Activated effector memory CD4-positive, alpha-beta T cell treated with Interleukin-2 at 50 U/mL for 16 hours (primary cell): ENCODE results near the gene MRGPRX3.
A peak's percentile ranks its signal among the peaks of the same experiment; 100 is the strongest.
"Not testable (repeated sequence)": the region's sequence is repeated elsewhere in the genome, so short reads cannot be mapped to it uniquely, and the experiment has no call there.

ENCODE experiments used
- DNase-seq: peaks from one replicate; pipeline ENCODE4 v3.0.0-alpha.2; 2020

MRGPRX3 gene

DNA sequence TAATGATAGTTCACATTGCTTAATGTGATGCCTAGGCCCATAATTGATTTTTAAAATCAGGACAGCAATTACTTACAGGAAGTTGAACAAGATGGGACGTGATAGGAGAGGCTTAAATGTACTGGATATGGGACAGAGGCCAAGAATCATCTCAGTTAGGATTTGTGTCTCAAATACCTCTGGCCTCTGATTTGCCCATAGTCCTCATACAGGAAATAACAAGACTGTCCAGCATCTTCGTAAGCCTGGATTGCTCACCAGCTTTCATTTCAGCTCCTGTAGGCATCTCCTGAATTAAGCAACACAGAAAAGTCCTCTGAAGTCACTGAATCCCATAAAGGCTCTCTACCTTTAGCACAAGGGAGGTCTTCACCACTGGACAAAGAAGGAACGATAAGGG, at the start of gene MRGPRX3:
Gene MRGPRX3 (plus strand): TSS at position 231 of the 400 bp plus-strand sequence. CDS start 4,632 bp downstream, outside the sequence.
- DNase-seq = no peak

GRCh38 chr11:18088366-18088765, 44.0 kb upstream of the MRGPRX3 start:
- DNase-seq = no peak

- DNase-seq = no peak
Measured at GRCh38 chr11:18088966-18089365, 43.4 kb upstream of the MRGPRX3 start.

GRCh38 chr11:18091731-18092130, 40.6 kb upstream of the MRGPRX3 start:
- DNase-seq = no peak

DNA sequence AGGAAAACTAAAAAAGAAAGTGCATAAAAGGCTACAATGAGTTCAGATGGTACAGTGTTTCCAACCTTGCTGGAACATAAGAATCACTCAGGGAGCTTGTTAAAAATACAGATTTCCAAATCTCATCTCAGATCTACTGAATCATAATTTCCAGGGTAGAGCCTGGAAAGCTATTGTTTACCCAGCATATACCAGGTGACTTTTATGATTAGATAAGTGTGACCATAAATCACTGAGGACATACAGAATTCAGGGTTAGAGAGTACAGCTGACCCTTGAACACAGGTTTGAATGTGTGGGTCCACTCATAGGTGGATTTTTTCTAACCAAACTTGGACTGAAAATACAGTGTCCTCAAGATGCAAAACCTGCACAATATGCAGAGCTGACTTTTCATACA, 38.4 kb upstream of the MRGPRX3 start:
- DNase-seq = no peak

DNA sequence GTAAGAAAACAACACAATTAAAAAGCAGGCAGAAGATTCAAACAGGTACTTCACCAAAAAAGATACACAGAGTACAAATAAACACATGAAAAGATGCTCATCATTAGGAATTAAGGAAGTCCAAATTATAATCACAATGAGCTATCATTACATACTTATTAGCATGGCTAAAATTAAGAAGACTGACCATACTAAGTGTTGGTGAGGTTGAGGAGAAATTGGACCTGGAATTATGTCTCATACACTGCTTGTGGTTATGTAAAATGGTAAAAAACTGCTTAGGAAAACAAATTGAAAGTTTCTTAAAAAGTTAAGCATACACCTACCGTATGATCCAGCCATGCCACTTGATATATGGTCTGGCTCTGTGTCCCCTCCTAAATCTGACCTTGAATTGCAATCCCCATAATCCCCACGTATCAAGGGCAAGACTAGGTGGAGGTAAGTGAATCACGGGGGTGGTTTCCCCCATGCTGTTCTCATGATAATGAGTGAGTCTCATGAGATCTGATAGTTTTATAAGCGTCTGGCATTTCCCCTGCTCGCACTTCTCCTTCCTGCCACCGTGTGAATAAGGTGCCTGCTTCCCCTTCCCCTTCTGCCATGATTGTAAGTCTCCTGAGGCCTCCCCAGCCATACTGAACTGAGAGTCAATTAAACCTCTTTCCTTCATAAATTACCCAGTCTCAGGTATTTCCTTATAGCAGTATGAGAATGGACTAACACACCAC, 31.3 kb upstream of the MRGPRX3 start:
- no peak for DNase-seq

DNA sequence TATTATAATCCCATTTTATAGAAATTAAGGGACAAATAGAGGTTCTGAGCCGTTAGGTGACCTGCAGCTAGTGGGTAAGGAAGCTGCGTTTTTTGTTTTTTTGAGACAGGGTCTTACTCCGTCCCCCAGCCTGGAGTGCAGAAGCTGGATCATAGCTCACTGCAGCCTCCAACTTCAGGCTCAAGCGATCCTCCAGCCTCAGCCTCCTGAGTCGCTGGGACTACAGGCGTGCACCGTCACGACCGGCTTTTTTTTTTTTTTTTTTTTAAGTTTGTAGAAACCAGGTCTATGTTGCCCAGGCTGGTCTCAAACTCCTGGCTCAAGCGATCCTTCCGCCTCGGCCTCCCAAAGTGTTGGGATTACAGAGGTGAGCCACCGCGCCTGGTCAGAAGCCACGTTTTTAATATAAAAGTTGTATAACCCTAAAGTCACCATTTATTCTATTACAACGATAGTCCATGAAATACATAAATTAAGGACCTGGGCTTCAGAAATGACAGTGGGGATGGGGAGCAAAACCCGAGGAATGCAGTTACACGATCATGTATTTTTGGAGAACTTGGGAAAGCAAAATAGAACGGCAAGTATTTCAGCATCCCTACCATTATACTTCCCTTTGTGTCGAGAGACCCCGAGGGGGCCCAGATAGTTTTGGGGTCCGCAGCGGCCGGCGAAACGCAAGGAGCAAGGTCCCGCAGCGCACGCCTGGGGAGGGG, 27.1 kb upstream of the MRGPRX3 start:
- DNase-seq = no peak

GRCh38 chr11:18105802-18106574, 26.4 kb upstream of the MRGPRX3 start, which contains the start of gene SAAL1:
Gene SAAL1, minus strand, starts transcription at chr11:18106082. Its CDS starts 41 bp downstream, at chr11:18106041.
- peak; percentile 83 for DNase-seq

GRCh38 chr11:18106688-18107087, 25.7 kb upstream of the MRGPRX3 start:
- no peak for DNase-seq

DNA sequence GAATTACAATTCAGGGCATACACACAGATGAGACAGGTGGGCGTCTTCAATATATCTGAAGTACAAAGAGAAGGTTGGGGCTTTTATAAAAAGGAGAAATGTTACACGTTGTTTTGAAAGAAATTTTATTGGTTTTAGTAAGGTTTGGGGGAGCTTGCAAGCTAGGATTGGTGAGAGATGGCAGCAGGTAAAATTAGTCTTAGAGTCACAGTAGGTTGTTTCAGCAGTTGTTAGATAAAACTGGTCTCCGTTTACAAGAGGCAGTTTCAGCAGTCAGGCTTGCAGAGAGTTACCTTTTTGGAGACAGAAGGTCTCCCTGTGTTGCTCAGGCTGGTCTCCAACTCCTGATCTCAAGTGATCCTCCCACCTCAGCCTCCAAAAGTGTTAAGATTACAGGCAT, 24.1 kb upstream of the MRGPRX3 start:
- DNase-seq = no peak

DNA sequence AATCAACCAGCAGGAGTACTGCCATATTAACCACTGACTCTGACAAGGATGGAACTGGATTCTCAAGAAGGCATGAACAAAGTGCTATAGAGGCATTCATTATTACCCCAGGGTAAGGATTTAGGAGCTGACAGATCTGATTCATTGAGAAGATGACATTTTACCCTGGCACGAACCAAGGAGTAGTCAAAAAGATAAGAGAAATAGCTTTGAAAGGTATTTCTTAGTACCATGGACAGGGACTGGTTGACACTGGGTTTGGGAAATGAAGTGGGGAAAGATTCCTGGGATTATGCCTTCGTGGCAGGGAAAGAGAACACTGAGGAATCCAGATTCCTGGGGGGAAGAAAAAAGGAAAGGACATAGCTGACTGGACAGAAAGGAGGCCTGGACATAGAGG, 21.4 kb upstream of the MRGPRX3 start:
- DNase-seq = no peak

DNA sequence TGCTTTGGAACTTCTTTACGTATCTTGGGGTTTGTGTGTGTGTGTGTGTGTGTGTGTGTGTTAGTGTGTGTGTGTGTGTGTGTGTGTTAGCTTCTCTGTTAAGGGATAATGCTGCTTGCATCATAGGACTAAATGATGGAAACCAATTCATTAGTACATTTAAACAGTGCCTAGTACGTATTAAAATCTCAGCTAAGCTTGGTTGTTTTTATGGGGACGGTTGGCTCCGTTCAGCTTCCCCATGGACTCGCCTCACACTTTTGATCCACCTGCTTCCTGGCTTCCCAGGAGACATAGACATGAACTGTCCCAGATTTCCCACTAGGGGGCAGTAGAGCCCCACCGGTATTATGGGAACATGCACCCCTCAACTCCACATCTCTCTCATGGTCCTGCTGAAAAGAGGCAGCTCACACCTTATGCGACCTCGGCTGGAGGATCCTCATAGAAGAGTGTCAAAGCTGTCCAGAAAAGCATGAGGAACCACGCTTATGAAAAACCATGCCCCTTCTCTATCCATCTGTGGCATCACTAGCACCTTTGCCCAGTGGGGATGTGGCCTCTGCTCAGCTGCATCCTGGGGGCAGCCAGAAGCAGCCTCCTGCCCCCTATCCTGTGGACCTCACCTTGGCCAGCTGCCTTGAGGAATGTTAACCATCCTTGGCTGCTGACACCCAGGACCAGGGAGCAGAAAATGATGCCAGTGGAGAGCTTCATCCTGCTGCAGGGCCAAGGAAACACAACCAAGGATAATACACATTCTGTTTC, 16.8 kb upstream of the MRGPRX3 start:
- DNase-seq = peak; percentile 31

DNA sequence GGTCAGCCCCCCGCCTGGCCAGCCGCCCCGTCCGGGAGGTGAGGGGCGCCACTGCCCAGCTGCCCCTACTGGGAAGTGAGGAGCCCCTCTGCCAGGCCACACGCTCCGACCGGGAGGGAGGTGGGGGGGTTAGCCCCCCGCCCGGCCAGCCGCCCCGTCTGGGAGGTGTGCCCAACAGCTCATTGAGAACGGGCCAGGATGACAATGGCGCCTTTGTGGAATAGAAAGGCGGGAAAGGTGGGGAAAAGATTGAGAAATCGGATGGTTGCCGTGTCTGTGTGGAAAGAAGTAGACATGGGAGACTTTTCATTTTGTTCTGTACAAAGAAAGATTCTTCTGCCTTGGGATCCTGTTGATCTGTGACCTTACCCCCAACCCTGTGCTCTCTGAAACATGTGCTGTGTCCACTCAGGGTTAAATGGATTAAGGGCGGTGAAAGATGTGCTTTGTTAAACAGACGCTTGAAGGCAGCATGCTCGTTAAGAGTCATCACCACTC, 11.0 kb upstream of the MRGPRX3 start:
- not testable (repeated sequence) for DNase-seq

DNA sequence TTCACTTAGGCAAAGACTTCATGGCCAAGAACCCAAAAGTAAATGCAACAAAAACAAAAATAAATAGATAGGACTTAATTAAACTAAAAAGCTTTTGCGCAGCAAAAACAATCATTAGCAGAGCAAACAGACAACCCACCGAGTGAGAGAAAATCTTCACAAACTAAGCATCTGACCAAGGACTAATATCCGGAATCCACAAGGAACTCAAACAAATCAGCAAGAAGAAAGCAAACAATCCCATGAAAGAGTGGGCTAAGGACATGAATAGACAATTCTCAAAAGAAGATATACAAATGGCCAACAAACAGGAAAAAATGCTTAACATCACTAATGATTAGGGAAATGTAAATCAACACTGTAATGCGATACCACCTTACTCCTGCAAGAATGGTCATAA, 1.3 kb upstream of the MRGPRX3 start:
- not testable (repeated sequence) for DNase-seq

DNA sequence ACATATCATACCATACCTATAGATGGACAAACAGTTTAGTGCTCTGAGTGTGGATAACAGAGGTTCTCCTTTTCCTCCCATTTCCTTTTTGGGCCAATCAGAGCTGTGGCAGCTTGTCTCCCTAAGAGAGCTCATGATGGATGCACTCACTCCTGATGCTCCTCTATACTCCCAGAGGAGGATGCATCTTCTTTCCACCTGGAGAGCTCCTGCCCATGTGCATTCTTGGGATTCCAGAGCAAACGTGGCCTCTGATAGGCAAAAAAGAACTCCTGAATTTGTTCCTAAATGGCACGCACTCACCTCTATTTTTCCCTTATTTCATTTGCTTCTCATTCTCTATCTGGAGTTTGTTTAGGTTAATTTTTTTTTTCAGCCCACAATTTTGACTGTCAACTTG, 2.9 kb downstream of the MRGPRX3 start:
- no peak for DNase-seq

DNA sequence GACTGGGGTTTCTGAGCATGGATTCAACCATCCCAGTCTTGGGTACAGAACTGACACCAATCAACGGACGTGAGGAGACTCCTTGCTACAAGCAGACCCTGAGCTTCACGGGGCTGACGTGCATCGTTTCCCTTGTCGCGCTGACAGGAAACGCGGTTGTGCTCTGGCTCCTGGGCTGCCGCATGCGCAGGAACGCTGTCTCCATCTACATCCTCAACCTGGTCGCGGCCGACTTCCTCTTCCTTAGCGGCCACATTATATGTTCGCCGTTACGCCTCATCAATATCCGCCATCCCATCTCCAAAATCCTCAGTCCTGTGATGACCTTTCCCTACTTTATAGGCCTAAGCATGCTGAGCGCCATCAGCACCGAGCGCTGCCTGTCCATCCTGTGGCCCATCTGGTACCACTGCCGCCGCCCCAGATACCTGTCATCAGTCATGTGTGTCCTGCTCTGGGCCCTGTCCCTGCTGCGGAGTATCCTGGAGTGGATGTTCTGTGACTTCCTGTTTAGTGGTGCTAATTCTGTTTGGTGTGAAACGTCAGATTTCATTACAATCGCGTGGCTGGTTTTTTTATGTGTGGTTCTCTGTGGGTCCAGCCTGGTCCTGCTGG, 4.9 kb downstream of the MRGPRX3 start:
- no peak for DNase-seq

- DNase-seq = no peak
Measured at GRCh38 chr11:18140145-18140544, 7.8 kb downstream of the MRGPRX3 start.

DNA sequence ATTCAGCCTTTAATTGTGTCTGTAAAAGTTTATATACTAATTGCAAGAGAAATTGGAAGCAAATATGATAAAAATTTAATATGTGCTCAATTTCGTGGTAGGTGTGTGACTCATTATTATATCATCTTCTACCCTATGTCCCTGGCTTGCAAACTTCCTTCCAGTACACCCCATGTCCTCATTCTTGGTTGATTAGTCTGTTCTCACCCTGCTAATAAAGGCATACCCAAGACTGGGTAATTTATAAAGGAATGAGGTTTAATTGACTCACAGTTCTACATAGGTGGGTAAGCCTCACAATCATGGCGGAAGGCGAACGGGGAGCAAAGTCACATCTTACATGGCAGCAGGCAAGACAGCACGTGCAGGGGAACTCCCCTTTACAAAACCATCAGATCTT, 11.9 kb downstream of the MRGPRX3 start:
- DNase-seq = no peak

GRCh38 chr11:18145025-18145424, 12.7 kb downstream of the MRGPRX3 start:
- no peak for DNase-seq

DNA sequence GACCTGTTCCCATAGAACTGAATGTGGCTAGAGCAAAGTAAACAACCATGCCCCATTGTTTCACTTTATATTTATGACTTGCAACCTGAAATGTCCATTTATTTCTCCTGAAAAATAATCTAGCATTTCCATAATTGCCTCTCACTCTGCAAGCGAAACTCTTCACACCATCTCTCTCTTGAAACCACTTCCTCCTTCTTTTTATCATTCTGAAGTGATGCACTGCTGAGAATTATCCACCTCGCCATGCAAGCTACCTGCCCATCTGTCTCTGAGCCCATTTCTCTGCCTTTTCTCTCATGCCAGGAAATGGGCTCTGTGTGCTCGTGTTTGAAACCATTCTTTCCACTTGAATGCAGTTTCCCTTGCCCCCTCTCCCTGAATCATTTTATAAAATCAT, 13.5 kb downstream of the MRGPRX3 start:
- DNase-seq = no peak

DNA sequence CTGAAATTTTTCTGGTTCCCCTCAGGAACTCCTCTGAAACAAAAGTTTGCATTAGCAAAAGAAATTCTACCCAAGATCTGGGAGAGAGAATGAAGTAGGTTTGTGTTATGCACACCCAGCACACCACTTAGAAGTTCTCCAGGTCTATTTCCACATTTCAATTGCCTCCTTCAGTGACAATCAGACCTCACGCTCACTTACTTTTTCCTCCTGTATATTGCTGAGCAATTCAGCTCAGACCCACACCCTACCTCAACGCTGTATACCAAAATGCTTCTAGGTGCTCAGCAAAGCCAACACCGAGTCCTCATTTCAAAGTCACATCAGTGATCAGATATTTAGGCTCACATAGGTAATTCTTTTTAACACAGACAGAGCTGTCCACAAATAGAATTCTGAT, 19.2 kb downstream of the MRGPRX3 start:
- no peak for DNase-seq

GRCh38 chr11:18168372-18168771, 36.0 kb downstream of the MRGPRX3 start:
- no peak for DNase-seq
